ENCODE measurements around the gene TTC7B.

The TTC7B gene

DNA sequence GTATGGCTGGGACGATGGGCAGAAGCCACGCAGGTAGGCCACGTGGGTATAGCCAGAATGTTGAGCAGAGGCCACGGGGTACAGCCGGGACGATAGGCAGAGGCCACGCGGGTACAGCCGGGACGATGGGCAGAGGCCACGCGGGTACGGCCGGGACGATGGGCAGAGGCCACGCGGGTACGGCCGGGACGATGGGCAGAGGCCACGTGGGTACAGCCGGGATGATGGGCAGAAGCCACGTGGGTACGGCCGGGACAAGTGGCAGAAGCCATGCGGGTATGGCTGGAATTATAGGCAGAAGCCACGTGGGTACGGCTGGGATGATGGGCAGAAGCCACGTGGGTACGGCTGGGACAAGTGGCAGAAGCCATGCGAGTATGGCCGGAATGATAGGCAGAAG is 195.0 kb downstream of the TTC7B start:
- no peak for DNase-seq

DNA sequence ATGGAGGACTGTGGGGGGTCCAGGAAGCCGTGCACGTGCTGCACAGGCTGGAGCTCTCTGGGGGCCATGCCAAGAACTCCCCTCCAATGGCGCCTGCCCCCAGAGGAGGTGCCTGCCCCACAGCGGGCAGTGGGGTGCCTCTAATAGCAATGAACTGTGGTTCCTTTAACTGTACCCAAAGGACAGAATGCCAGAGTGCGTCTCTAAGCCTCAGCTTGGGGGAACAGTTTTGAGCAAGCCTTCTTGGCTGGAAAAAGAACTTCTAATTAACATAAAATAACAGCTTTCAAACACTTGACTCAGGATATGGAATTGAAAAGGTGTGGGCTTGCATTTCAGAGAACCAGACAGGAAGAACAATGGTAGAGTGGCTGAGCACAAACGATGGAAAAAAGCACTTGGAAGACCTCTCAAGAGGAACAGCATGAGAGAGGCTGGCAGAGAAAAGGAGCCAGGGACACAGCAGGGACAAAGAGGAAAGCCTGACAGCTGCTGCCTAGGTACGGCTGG is 195.6 kb downstream of the TTC7B start:
- peak in 1 of 56 donors; percentile 42 for DNase-seq

DNA sequence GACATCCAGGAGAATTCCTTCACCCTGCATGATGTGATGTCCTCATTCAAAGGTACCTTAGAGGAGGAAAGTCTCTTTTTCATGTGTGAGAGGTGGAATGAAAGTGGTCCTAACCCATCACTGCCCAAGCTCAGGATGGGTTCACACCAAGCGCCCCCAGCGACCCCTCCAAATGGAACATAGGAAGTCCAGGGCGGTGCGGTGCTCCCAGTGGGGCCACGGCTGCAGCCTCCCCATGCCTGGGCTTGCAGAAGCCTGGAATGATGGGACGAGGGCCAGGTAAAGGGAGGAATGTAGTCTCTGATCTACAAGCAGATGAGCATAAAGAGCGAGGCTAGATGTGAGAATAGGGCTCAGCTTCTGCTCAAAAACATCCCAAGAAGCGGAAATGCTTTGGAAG is 196.3 kb downstream of the TTC7B start:
- DNase-seq, result no peak

DNA sequence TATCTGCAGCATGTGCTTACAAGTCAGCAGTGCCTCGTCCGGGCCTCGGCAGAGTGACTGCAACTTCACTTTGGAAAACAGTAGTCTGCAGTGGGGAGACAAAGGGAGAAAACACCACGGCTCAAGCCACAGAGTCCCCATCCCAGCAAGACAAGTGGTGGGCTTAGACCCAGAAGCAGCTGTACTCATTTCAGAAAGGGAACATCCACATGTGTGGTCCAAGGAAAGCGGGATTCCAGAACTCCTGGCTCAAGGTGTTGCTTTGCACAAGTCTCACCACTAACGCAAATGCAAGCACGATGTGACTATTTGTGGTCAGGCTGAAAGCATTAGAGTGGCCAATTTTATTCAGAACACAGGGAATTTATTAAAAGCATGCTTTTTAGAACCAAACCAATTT is 198.3 kb downstream of the TTC7B start:
- DNase-seq, result no peak

DNA sequence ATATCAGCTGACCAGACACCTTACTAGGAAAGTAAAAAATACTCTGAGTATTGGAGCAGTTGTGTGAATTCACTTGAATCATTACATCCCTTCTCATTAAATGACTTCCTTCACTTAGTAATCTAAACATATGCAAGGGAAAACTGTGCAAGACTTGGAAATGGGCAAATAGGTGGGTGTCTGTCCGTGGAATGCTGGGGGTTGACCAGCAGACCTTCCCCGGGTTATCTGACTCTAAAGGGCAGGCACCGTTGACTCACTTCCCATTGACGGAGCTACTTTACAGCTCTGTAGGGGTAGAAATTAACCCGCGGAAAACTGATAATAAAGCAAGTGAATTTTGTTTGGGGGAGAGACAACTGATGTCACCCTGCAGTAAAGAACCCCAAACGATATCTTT is 199.3 kb downstream of the TTC7B start:
- no peak for DNase-seq

DNA sequence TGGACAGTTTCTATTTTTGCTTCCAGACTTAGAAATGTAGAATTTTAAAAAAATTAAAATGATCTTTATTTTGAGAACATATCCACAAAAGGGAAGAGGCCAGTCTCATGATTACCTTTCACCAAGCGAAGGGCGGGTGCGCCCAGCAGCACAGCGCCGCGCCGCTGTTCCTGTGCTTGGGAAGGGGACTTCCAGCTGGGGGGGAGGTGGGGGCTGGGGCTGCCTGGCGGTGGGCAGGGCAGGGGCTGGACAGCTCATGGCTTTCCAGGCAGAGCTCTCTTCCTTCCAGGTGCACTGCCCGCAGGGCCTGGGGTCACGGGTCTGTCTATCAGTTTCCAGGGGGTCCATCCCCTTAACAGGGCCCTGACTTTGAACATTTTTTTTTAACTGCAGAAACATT is 199.9 kb downstream of the TTC7B start:
- DNase-seq, result no peak

DNA sequence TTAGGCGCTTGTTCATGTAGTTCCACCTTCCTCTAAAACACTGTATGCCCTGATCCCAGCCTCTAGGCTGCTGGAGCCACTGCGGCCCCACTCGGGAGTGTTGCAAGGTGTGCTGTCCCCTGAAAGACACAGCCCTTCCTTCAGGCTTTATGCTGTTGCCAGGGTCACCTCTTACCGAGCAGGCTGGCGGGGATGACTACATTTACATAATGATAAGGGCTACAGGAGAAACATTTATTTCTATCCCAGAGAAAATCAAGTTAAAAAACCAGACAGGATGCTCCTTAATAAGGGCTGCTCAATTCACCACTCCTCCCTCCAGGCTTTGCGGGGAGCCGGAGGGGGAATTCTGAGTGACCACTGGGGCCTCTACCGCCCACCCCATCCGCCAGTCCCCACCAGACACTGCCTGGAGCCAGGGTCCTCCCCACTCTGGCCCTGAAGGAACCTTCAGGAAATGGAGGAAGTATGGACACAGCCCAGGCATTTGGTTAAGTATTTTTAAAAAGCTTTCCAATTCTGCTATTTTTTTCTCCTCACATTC is 200.6 kb downstream of the TTC7B start:
- DNase-seq, result no peak

DNA sequence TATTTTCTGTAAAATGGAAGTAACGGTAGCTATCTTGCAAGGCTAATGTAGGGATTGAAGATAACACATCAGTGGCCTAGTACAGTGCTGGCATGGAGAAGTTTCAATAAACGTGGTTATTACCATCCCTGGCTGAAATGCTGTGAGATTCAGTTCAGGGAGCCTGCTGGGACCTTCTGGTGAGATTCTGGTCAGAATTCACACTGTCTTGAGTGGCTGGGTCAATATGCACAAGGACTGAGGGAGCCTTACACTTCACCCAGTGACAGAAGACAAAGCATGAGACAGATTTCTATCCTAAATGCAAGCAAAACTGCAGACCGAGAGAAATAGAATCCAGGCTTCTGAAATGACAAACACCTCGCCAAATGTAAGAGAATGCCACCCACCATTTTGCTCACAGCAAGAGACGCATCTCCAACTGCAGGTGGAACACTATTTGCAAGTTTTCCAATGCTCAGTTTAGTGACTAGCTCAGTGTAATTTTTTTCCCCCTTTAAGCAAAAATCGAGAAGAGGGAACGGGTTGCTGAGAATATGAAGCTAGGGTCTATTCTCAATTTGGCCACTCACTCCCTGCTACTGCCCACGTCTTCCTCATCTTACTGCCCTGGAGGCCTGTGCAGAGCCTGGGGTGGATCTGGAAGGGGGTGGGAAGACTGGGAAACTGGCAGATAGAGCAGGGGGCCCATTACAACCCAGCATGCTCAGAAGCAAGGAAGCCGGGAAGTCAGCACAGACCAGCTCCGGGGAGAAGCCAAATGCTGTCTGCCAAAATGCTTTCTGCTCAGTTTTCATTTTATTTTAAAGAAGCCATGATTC is 201.3 kb downstream of the TTC7B start:
- DNase-seq, result peak in 1 of 56 donors; percentile 37

DNA sequence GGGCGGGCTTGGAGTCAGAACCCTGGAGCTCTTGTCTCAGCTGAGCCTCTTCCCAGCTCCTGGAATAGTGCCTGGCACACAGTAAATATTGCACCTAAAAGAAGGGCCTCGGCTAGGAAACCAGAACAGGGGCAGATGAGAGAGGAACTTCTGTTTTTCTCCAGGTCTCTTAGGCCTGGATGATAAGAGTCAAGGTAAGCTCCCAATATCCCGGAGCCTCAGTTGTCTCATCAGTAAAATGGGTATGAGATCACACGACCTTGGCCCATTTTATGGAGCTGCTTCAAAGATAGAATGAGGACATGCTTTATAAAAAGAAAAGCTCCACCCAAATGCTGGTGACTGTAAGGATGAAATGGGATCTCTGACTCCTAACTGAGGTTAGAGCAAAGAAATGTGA is 202.2 kb downstream of the TTC7B start:
- DNase-seq, result no peak

DNA sequence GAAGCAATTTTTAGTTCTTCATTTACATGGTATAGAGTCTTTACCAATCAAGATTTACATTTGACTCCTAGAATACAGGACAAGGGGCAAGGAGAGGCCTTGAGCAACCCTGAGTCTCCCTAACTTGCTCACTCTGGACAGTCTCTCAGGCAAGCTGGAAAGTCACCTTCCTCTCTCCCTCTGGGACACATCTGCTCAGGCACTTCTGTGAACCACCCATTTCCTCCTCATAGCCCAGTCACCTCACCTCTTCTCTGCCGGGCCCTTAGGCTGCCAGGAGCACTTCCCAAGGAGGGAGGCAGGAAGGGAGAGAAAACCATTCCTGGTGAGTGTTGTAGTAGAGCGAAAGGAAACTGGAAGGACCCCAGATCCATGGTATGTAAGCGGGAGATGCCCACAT is 202.8 kb downstream of the TTC7B start:
- DNase-seq, result no peak

DNA sequence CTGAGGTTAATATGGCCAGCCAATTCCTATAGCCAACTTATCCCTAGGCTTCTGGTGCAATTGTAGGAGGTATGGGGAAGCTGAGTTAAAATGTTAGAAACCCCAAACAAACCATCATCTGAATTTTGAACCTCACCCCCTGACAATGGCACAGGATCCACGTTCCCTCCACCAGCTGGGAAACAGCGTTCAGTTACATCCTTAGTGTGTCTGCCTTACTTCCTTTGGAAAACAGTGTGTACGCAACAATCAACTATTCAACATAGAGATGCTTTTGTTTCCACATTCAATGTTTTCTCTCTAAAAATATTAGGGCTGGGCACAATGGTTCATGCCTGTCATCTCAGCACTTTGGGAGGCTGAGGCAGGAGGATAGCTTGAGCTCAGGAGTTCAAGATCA is 203.4 kb downstream of the TTC7B start:
- no peak for DNase-seq

DNA sequence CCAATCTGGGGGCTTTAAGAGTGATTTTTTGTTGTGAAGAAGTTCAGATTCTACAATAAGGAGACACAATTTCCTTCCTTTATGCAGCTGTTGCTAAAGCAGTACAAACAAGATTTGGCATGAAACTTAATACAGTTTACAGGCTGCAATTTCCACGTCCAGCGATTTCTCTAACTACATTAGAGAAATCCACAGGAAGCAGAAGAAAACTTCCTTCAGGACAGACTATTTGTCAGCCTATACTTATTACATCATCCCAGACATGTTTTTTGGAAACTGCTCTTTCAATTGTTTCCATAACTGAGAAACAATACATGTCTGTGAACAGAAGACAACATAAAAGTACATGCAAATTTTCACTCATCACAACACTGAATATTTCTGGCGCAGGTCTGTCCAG is 204.3 kb downstream of the TTC7B start:
- DNase-seq, result no peak

DNA sequence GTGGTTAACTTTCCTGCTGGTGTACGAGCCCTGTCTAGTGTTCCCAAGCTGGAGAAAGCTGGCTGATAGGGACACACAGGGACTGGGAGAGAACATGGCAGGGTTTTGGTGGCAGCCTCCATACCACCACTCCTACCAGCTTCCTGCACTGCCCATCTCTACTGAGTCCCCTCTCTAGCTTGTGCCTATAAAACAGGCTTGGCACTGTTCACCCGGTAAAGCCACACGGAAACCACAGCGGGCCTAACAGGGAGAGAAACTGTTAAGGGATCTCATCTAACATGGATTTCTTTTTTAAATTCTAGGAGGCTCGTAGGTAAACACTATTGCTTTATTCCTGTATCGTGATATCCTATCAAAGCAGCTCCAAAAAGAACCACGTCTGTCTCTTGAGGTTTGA is 204.7 kb downstream of the TTC7B start:
- no peak for DNase-seq

DNA sequence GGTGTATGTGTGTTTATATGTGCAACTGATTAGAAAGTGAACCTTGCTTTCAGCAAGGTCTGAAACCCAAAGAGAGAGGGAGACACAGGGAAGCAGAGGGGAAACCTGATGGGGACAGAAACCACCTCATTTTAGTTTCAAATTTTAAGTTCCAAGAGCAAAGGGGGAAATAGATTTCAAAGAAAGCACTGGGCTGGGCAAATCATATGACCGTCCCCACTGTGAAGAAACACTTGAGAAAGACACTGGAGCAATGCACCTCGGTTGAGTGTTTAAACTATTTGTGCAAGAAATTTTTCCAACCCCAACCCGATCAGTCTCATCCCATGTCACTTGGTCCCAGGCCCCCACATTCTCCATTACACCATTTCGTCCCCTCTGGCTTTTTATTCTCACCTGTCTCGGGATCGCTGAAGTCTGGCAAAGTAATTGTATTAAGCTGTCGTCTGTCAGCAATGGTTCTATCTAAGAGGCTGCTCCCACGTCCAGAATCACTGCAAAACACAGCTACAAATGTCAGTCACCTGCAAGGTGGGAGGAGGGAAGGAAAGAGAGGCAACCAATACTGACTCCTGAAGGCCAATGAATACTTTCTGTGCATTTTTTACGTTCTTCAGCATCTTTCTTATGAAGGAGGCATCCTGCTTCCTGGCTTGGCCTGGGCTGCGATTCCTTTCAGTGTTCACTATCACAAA is 205.7 kb downstream of the TTC7B start:
- DNase-seq, result no peak

DNA sequence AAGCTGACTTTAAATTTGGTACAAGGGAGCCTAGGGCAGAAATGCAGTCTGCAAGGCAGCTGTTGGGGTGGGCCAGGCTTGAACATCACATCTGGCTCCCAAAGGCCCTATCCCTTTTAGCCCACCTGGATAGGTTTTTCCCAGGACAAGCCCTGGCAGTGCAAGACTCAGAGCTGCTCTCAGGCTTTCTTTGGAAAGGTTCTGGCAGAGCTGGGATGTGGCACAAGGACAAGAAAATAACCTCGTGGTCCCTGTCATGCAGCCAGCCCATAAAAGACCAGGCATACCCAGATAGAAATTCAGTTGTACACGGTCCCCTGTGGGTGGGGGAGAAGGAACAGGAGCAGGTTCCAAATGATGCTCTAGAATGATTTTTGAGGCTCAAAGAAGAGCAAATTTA is 206.9 kb downstream of the TTC7B start:
- DNase-seq, result peak in 2 of 56 donors; percentile 14 to 38

DNA sequence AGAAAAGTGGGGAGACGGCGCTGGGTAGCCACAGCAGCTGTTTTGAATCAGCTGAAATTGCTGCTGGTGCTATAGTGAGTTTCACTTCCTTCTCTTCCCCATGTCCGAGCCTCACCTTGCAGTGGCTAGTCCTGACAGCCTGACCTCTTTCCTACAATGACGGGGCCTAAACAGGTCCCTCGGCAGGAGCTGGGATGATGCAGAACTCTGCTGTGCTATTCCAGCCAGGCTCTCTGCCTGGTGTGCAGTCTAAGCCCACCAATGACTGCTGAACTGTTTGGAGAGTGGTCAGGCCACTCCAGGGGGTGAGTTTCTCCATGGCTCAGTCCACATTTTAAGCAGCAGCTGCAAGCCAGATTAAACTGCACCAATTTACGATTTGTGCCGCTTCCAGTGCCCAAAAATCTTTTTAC is 207.3 kb downstream of the TTC7B start:
- no peak for DNase-seq

DNA sequence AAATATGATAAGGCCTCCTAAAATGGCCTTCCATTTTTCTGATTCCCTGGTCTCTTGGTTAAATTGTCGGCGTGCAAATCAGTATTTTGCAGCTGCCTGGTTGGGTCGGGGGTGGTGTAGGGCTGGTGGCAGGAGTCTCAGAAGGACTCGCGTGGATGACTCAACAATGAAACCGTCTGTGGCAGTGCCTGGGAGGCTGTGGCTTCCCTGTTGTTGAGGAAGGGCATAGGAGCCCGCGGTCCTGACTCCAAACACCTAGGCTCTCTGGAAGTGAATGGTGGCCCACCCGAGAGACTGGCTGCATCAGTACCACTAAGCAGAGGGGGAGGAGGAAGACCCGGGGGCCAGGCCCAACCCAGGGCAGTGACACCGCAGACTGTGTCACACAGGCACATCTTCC is 207.9 kb downstream of the TTC7B start:
- DNase-seq, result no peak

DNA sequence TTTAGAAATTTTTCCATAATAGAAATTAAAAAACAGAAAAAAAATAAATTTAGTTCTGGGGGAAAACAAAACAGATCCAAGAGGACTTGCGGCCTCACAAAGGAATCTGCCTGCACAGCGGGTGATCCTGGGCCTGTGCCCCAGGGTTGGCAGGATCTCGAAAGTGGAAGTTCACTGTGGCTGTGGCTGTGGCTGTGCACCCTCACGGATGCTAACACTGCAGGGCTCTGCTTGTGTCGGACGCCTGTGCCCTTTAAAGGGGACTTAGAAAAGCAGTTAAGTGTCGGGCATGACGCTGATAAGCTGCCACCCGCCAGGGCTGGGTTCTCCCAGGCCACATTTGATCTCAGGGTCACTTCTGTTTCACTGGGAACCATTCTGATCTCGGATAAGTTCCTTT is 209.1 kb downstream of the TTC7B start:
- DNase-seq, result peak in 16 of 56 donors; percentile 19 to 60 (median 34)

DNA sequence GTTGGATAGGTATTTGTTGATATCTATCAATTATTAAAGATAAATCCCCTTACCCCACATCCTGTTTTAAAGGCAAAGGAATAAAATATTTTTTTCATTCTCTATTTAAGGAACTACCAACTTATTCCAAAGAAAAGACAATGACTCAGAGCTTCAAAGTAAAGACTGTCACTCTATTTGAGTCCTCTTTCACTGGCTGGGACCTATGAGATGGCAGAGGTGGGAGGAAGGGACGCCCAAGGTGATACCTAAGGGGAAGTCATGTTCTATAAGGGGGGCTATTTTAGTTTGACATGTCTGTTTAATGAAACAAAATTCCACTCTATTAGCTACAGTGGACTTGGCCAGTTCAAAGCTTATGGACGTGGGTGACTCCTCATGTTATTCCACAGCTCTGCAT is 209.8 kb downstream of the TTC7B start:
- DNase-seq, result no peak

DNA sequence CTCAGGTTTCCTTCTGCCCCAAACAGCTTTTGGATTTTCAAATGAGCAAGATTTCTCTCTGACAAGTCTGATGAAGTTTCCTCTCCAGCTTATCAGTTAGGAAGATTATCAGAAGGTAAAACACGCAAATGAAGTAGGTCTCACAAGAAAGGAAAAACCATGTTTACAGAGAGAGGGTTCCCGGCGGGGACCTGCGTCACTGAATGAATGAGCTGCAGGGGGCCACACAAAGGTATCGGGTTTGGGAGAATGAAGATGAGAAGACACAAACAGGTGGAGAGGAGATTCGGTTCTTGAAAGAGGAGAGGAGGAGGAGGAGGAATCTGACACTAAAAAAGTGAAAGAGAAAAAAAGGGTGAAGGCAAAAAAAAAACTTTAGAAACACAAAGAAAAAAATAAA is 210.8 kb downstream of the TTC7B start:
- no peak for DNase-seq

DNA sequence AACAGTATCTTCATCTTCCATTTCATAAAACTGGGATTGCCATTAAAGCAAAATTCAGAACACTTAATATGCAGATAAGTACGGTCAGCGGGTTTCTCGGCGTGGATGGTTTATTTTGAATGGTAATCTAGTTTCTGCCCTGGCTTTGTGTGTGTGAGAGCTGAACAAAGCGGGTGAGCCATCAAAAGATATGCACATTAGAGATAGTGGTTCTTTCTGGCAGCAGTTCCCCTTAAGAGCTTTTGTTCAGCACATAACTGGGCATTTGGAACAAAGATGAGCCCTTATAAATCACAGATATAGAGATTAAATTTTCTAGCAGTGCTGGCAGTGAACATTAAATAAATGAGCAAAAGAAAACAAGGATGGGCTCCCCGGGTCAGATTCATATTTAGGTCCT is 211.9 kb downstream of the TTC7B start:
- DNase-seq, result no peak

DNA sequence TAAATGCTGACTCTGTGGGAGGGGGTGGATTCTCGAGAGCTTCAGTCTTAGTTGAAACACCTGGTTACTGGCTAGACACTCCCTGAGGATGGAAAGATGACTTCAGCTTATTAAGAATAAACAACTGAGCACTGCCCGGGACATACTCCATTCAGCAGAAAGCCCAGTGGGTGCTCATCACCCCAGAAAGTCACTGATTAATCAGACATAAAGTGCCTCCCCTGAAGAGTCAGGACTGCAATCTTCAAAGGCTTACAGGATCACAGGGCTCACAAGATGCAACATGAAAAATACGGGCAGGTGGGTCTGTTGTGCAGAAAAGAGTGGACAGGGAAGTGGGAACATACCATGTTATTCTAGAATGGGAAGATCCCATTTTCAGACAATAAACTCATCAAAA is 212.4 kb downstream of the TTC7B start:
- no peak for DNase-seq

DNA sequence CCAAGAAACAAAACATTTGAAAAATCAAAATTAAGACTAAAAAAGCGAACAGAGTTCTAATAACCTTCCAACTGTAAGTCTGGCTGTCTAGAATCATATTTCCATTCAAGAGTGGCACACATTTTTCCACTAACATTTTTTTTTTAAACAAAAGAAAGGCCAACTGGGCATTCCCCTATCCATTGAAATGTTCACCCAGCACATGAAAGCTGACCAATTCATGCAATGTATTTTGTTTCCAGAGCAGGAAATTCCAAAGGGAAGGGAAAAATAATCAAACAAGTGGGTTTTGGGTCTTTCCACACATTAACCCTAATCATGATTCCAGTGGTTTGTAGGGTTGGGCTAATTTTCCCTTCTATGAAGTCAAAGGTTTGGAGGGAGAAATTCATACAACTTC is 212.9 kb downstream of the TTC7B start:
- no peak for DNase-seq

Measured in amygdala (tissue), 56 donors.